GM12864 (cell line): ENCODE results near the gene LAMTOR5.

Source experiments
- DNase-seq: peaks from one replicate; pipeline ENCODE4 v3.0.0-alpha.2; 2011; ENCODE audit warnings: low read depth
- H3K4me3 ChIP-seq: 2 replicates; pipeline ENCODE4 v1.5.1; 2011; ENCODE audit warnings: mild to moderate bottlenecking, low read depth, low read length, control low read depth
- TF ChIP-seq, protein P1 (sequence below): IDR thresholded peaks from 2 replicates; pipeline ENCODE4 v1.5.1; 2011; ENCODE audit warnings: low read depth, mild to moderate bottlenecking, moderate library complexity, low read length, control low read depth, inconsistent platforms; ENCODE audit errors: missing control alignments

Gene LAMTOR5

DNA sequence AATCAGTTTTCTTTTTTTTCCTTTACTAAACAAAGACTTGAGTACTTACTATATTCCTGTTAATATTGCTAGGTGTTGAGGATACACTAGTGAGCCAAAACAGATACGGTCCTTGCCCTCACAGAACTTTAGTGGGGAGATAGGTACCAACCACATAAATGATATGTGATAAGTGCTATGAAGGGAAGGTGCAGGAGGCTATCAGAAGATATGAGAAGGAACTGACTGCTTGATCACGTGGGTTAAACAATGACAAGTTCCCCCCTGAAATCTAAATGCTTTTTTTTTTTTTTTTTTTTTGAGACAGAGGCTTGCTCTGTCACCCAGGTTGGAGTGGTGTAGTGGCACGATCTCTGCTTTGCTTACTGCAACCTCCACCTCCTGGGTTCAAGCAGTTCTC is 43.3 kb downstream of the LAMTOR5 start:
- DNase-seq = no peak
- TF ChIP-seq, protein P1, sequence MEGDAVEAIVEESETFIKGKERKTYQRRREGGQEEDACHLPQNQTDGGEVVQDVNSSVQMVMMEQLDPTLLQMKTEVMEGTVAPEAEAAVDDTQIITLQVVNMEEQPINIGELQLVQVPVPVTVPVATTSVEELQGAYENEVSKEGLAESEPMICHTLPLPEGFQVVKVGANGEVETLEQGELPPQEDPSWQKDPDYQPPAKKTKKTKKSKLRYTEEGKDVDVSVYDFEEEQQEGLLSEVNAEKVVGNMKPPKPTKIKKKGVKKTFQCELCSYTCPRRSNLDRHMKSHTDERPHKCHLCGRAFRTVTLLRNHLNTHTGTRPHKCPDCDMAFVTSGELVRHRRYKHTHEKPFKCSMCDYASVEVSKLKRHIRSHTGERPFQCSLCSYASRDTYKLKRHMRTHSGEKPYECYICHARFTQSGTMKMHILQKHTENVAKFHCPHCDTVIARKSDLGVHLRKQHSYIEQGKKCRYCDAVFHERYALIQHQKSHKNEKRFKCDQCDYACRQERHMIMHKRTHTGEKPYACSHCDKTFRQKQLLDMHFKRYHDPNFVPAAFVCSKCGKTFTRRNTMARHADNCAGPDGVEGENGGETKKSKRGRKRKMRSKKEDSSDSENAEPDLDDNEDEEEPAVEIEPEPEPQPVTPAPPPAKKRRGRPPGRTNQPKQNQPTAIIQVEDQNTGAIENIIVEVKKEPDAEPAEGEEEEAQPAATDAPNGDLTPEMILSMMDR = no peak
- H3K4me3 ChIP-seq = no peak overlapping the region

DNA sequence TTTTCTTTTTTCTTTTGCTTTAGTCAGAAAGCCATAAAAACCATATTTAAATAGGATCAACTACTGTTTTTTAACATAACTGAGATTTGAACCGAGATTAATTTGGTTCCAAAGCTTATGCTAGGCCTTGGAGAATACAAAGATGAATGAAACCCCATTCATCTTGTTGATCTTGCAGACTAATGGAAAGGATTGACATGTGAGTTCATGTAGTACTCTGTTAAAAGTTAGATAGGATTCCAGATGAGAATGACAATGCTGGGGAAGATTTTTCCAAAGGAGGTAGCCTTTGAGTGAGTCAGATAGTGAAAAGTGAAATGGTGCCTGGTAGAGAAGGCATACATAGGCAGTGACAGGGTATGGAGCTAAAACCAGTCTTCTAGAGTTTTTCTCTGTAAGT is 45.6 kb downstream of the LAMTOR5 start:
- no peak for DNase-seq
- no peak overlapping the region for H3K4me3 ChIP-seq
- TF ChIP-seq, protein P1 = no peak

DNA sequence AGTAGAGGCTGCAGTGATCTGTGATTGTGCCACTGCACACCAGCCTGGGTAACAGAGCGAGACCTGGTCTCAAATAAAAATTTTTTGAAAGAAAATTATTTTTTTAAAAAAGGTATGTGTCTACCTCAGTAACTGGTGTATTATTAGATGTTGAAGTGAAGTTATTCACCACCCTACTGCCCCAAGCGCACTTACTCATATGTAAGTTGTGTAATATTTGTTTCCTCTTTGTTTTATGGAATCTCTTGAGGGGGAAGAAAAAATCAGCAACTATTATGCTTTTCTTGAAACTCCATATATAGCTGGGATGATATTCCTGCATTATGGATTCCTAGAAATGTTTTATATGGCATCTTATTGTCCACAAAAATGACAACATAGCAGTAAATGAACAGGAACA is 47.1 kb downstream of the LAMTOR5 start:
- no peak overlapping the region for H3K4me3 ChIP-seq
- TF ChIP-seq, protein P1 = no peak
- DNase-seq = no peak

DNA sequence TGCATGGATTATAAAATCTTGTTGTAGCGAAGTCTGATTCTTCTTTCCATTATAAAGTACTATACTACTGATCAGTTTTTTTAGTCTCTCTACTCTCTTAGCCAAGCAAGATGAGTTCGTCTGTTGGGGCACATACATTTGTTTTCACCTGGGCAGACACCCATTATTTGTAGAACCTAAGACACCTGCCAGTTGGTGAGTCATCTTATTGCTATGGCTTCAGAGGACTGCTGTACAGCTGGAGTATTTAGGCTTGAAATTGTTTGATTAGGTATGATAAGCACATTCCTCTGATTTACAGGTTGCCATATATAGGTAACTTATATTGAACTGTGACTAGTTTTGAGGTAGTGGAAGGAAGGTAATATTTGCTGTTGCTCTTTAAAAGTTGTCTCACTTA is 51.1 kb downstream of the LAMTOR5 start:
- no peak for DNase-seq
- H3K4me3 ChIP-seq = no peak overlapping the region
- TF ChIP-seq, protein P1 = no peak

DNA sequence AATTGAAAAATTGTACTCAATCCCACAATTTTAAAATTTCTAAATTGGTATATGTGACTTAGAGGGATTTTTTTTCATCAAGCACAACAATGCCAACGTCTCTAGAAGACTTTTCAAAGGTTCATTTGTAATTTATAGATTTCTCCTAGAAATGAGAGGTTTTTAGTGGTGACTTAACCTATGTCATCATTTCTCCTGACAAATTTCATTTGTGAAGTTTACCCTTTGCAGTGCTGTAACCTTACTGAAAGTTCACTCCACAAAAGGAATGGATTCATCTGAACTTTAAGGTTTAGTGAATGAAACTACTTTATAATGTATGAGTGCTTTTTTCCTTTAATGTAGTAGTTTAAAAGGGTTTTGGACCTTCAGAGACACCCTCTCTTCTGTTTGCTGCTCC is 52.2 kb downstream of the LAMTOR5 start:
- TF ChIP-seq, protein P1 = no peak
- DNase-seq = no peak
- no peak overlapping the region for H3K4me3 ChIP-seq
